ENCODE measurements around the gene PCSK7. TPM values are rescaled to one million over a fixed set of nuclear protein-coding genes. Genes with fewer than 3 reads are reported as not detected.

PCSK7 gene
- total RNA-seq, 1 experiment from 2014 or later: 30.0 TPM

DNA sequence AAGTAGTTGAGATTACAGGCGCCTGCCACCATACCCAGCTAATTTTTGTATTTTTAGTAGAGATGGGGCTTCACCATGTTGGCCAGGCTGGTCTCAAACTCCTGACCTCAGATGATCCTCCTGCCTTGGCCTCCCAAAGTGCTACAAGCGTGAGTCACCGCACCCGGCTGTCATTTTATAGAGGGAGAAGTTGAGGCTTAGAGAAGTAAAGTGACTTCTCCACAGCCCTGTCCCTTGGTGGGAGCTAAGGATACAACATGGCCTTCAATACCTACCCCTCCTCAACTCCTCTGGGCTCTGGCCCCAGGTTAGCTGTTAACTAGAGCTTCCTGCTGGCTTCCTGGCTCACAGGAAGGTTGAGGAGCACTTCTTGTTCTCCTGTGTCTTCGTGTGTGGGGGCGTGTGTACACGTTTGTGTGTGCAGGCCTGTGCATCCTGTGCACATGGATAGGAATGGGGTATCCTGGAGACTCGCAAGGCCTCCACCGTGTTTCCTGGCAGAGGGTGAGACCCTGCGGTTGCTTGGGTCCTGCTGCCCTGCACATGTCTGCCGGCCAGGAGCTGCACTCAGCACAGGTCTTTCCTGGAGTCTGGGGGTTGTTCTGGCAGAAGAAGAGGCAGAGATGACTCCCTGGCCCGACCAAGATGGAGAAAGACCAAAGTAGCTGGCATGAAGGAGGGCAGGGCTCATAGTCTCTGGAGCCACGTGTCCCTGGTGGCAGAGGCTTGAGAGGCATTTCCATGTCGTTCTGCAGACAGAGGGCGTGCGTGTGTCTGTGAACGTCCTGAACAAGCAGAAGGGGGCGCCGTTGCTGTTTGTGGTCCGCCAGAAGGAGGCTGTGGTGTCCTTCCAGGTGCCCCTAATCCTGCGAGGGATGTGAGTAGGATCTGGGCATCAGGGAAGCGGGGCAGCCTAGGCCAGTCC is 51.0 kb downstream of the PCSK7 start:
- TF ChIP-seq, protein P1, sequence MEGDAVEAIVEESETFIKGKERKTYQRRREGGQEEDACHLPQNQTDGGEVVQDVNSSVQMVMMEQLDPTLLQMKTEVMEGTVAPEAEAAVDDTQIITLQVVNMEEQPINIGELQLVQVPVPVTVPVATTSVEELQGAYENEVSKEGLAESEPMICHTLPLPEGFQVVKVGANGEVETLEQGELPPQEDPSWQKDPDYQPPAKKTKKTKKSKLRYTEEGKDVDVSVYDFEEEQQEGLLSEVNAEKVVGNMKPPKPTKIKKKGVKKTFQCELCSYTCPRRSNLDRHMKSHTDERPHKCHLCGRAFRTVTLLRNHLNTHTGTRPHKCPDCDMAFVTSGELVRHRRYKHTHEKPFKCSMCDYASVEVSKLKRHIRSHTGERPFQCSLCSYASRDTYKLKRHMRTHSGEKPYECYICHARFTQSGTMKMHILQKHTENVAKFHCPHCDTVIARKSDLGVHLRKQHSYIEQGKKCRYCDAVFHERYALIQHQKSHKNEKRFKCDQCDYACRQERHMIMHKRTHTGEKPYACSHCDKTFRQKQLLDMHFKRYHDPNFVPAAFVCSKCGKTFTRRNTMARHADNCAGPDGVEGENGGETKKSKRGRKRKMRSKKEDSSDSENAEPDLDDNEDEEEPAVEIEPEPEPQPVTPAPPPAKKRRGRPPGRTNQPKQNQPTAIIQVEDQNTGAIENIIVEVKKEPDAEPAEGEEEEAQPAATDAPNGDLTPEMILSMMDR (IDR thresholded peaks at IDR 0.05 in 2 of 3, conservative IDR thresholded peaks at IDR 0.05 in 1 of 3; ENCODE audit: borderline replicate concordance in 1 of 3, insufficient read depth in 1 of 3, low read depth in 2 of 3, low read length in 2 of 3): peak; percentile 66 to 100 (median 73)
- TF ChIP-seq, protein P2, sequence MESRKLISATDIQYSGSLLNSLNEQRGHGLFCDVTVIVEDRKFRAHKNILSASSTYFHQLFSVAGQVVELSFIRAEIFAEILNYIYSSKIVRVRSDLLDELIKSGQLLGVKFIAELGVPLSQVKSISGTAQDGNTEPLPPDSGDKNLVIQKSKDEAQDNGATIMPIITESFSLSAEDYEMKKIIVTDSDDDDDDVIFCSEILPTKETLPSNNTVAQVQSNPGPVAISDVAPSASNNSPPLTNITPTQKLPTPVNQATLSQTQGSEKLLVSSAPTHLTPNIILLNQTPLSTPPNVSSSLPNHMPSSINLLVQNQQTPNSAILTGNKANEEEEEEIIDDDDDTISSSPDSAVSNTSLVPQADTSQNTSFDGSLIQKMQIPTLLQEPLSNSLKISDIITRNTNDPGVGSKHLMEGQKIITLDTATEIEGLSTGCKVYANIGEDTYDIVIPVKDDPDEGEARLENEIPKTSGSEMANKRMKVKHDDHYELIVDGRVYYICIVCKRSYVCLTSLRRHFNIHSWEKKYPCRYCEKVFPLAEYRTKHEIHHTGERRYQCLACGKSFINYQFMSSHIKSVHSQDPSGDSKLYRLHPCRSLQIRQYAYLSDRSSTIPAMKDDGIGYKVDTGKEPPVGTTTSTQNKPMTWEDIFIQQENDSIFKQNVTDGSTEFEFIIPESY (IDR thresholded peaks at IDR 0.05; ENCODE audit: extremely low read depth, insufficient replicate concordance, low read length): no peak
- TF ChIP-seq YY1 (IDR thresholded peaks at IDR 0.05; ENCODE audit: extremely low read depth, insufficient replicate concordance, low read depth, low read length) (peak; percentile 65), FOSL1 (IDR thresholded peaks at IDR 0.05; ENCODE audit: low read depth) (no peak), CBX3 (IDR thresholded peaks at IDR 0.05; ENCODE audit: low read depth) (0 out of 2 replicates have a peak, but pooled peaks have one; percentile 46), RAD21 (IDR thresholded peaks at IDR 0.05; ENCODE audit: low read depth) (peak; percentile 76), ELF1 (IDR thresholded peaks at IDR 0.05; ENCODE audit: borderline replicate concordance, low read depth) (no peak), POLR2AphosphoS5 (IDR thresholded peaks at IDR 0.05; ENCODE audit: low read depth, low read length) (no peak), EGR1 (IDR thresholded peaks at IDR 0.05; ENCODE audit: low read depth) (no peak), ZFX (IDR thresholded peaks at IDR 0.05) (no peak), CEBPB (IDR thresholded peaks at IDR 0.05; ENCODE audit: low read depth) (no peak), JUND (IDR thresholded peaks at IDR 0.05) (no peak), EZH2phosphoT487 (IDR thresholded peaks at IDR 0.05; ENCODE audit: borderline replicate concordance) (no peak)
- TF ChIP-seq, protein P3, sequence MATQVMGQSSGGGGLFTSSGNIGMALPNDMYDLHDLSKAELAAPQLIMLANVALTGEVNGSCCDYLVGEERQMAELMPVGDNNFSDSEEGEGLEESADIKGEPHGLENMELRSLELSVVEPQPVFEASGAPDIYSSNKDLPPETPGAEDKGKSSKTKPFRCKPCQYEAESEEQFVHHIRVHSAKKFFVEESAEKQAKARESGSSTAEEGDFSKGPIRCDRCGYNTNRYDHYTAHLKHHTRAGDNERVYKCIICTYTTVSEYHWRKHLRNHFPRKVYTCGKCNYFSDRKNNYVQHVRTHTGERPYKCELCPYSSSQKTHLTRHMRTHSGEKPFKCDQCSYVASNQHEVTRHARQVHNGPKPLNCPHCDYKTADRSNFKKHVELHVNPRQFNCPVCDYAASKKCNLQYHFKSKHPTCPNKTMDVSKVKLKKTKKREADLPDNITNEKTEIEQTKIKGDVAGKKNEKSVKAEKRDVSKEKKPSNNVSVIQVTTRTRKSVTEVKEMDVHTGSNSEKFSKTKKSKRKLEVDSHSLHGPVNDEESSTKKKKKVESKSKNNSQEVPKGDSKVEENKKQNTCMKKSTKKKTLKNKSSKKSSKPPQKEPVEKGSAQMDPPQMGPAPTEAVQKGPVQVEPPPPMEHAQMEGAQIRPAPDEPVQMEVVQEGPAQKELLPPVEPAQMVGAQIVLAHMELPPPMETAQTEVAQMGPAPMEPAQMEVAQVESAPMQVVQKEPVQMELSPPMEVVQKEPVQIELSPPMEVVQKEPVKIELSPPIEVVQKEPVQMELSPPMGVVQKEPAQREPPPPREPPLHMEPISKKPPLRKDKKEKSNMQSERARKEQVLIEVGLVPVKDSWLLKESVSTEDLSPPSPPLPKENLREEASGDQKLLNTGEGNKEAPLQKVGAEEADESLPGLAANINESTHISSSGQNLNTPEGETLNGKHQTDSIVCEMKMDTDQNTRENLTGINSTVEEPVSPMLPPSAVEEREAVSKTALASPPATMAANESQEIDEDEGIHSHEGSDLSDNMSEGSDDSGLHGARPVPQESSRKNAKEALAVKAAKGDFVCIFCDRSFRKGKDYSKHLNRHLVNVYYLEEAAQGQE (IDR thresholded peaks at IDR 0.05; ENCODE audit: low read depth): no peak
- TF ChIP-seq, protein P4, sequence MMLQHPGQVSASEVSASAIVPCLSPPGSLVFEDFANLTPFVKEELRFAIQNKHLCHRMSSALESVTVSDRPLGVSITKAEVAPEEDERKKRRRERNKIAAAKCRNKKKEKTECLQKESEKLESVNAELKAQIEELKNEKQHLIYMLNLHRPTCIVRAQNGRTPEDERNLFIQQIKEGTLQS (IDR thresholded peaks at IDR 0.05): no peak
- TF ChIP-seq, protein P5, sequence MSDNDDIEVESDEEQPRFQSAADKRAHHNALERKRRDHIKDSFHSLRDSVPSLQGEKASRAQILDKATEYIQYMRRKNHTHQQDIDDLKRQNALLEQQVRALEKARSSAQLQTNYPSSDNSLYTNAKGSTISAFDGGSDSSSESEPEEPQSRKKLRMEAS (IDR thresholded peaks at IDR 0.05): peak; percentile 97
- peak overlapping the region; percentile 89 for H3K4me2 ChIP-seq (ENCODE audit: low read length)
- DNase-seq (ENCODE audit: low read depth, low spot score): peak; percentile 81
- H3K79me2 ChIP-seq (ENCODE audit: insufficient read depth, low read length): no peaks in the 10 kb centered on the region
- intact Hi-C loops (cut with micrococcal nuclease): loop anchor here (1.0 kb wide), 1 partner anchor 45 kb away; no protein-coding TSS in a partner anchor
- no peaks in the 10 kb centered on the region for H4K20me1 ChIP-seq (ENCODE audit: insufficient read depth)
- no peaks in the 10 kb centered on the region; a peak in 2 of 4 replicates for H3K36me3 ChIP-seq (ENCODE audit: control insufficient read depth in 1 of 2, insufficient read depth in 2 of 2, low read length in 2 of 2)
- no TSS peak for BruUV-seq (replicated peaks)
- H2AFZ ChIP-seq (ENCODE audit: low read depth, low read length, poor library complexity, severe bottlenecking): no peak overlapping the region
- CTCF ChIA-PET: interaction anchor here (0.6 to 5.3 kb wide), 10 partner anchors 8 to 445 kb away, joined by 3 to 30 read pairs (median 4); partner anchors contain the start of gene PAFAH1B2
- no peak overlapping the region for H3K4me3 ChIP-seq (replicated peaks in 1 of 2; ENCODE audit: low read depth in 1 of 2, low read length in 2 of 2)
- peak; percentile 72 for ATAC-seq
- no peaks in the 10 kb centered on the region for H3K9me3 ChIP-seq (ENCODE audit: control insufficient read depth in 1 of 2, insufficient read depth in 1 of 2, low read depth in 1 of 2, low read length in 2 of 2)
- H3K27me3 ChIP-seq (ENCODE audit: insufficient read depth, low read length): no peaks in the 10 kb centered on the region
- H3K9me2 ChIP-seq (ENCODE audit: insufficient read depth): no peaks in the 10 kb centered on the region
- H3K9ac ChIP-seq (ENCODE audit: low read length): peak overlapping the region; percentile 50
- H3K4me1 ChIP-seq (ENCODE audit: control insufficient read depth in 1 of 2, insufficient read depth in 2 of 2, low read length in 2 of 2): peaks cover 24 to 37% of the 10 kb centered on the region in 2 experiments
- RAD21 ChIA-PET (ENCODE audit: low non-redundant PET in 1 of 2, low total read pairs in 2 of 2, uncharacterized antibody in 2 of 2, unreplicated experiment in 2 of 2): interaction anchor here in 1 of 2 experiments (1.0 kb wide), 1 partner anchor 46 kb away, joined by 3 read pairs; no protein-coding TSS in a partner anchor
- H3K27ac ChIP-seq (ENCODE audit: low read depth, low read length): peak overlapping the region; percentile 45; the same call in 1 of the 2 replicates
- POLR2A ChIA-PET: no interaction called here
